ENCODE data around the gene NLRC5. TPM values are rescaled to one million over a fixed set of nuclear protein-coding genes. Genes with fewer than 3 reads are reported as not detected.
"Not testable (repeated sequence)": the region's sequence is repeated elsewhere in the genome, so short reads cannot be mapped to it uniquely, and the experiment has no call there.

NLRC5 gene
- polyA plus RNA-seq, 3 donors = 1.8 to 4.3 (median 3.5) TPM

DNA sequence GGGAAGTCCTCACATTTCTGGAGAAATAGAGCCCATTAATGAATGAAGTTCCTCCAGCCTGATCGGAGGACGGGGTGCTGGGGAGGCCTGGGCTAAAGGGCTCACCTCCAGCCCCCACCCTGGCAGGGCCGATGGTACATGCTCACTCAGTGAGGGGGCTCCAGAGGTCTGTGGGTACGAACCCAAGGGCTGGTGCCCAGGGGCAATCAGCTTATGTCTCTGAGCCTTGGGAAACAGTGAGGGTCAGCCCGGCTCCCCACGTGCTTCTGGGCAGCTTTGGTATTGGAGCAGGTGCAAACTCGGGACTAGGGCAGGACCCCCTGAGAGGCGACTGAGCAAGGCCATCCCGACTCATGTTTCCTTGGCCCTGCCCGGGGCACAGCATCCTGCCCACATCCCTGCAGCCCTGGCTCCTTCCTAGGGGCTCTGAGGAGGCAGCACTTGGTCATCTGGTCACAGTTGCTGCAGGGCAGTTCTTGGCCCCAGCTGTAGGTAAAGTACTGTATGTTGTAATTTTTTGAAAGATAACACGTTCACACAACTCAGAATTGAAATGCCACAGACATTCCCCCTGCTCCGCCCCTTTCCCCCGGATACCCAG is 28.6 kb upstream of the NLRC5 start:
- DNase-seq = no peak

- DNase-seq = peak; percentile 28
These were observed 28.0 kb upstream of the NLRC5 start for GRCh38 chr16:56961386-56961785.

DNA sequence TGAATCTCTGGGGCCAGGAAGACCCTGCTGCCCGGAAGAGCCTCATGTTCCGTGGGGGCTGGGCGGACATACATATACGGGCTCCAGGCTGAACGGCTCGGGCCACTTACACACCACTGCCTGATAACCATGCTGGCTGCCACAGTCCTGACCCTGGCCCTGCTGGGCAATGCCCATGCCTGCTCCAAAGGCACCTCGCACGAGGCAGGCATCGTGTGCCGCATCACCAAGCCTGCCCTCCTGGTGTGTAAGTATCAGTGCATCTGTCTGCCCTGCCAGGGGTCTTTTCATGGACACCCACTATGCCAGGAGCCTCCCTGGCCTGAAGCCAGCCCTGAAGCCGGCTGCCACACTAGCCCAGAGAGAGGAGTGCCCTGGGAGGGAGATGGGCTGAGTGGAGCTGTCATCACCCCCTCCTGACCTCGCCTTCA is 27.5 kb upstream of the NLRC5 start, which contains the start of gene CETP:
CETP (plus strand) TSS at position 100 of the 431 bp plus-strand sequence; CDS start at position 130, 30 bp downstream.
- DNase-seq = no peak

DNA sequence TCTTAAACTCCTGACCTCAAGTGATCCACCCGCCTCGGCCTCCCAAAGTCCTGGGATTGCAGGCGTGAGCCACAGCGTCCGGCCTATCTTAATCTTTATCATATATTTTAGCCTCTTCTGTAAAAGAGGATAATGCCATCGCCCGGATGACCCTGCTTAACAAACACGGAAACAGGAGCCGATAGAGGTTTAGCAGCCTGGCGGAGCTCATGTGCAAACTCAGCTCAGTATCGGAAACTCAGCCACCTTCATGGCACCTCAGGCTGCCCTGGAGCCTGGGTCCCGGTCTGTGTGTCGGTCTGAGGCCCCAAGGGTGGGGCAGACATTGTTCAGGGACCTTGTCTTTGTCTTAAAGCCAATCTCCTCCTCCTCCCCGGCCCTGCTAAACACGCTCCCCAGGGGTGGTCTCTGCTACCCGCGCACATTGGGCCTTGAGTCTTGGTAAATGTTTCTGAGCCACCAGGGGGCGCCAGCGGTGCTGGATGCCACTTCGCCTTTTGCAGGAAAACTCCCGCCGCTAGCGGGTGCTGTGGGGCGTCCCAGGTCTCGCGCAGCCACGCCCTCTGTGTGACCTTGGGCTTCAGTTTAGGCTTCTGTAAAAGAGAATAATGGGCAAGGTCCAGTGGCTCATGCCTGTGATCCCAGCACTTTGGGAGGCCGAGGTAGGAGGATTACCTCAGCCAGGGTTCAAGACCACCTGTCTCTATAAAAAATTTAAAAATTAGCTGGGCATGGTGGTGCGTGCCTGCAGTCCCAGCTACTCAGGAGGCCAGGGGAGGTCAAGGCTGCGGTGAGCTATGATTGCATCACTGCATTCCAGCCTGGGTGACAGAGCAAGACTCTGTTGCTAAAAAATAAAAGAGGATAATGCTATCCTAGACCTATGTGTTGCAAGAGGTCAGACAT is 24.9 kb upstream of the NLRC5 start:
- peak; percentile 74 for DNase-seq

- no peak for DNase-seq
These were observed 23.9 kb upstream of the NLRC5 start for GRCh38 chr16:56965149-56966092.

DNA sequence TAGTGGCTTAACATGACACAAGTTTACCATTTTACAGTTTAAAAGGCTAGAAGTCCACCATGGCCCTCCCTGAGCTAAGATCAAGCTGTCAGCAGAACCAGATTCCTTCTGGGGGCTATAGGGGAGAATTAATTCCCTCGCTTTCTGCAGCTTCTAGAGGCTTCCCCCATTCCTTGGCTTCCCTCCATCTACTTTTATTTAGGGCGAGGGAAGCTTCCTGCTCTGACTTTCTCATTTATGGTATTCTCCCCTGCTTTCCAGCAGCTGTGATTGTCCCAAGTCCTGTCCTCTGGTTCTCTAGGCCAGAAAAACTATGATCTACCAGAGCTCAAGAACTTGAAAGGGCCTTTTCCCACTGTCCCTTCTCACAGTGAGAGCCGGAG is 23.3 kb upstream of the NLRC5 start:
- peak; percentile 62 for DNase-seq

DNA sequence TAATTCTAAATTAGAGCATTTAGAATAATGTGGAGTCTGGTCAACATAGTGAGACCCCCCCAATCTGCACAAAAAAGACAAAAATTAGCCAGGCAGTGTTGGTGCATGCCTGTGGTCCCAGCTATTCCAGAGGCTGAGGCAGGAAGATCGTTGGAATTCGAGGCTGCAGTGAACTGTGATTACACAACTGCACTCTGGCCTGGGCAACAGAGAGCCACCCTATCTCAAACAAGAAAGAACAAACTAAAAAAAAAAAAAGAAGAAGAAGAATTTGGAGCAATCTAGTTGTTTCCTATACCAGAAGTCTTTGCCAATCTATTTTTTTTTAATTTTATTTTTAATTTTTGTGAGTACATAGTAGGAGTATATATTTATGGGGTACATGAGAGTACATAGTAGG is 21.6 kb upstream of the NLRC5 start:
- DNase-seq = no peak

DNA sequence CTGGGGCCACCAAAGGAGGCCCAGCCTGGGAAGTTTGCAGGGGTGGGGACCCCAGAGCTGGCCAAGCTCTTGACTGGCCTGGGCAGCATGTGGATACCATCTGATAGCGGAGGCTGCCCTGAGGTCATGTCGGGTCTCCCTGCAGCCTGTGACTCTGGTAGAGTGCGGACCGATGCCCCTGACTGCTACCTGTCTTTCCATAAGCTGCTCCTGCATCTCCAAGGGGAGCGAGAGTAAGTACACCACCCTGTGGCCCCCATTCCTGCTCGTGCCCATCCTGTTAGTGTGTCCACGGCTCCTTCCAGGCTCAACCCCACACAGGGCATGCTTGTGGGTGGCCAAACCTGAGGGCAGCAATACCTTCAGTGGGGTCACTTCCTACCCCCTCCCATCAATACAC is 19.6 kb upstream of the NLRC5 start:
- DNase-seq = no peak

DNA sequence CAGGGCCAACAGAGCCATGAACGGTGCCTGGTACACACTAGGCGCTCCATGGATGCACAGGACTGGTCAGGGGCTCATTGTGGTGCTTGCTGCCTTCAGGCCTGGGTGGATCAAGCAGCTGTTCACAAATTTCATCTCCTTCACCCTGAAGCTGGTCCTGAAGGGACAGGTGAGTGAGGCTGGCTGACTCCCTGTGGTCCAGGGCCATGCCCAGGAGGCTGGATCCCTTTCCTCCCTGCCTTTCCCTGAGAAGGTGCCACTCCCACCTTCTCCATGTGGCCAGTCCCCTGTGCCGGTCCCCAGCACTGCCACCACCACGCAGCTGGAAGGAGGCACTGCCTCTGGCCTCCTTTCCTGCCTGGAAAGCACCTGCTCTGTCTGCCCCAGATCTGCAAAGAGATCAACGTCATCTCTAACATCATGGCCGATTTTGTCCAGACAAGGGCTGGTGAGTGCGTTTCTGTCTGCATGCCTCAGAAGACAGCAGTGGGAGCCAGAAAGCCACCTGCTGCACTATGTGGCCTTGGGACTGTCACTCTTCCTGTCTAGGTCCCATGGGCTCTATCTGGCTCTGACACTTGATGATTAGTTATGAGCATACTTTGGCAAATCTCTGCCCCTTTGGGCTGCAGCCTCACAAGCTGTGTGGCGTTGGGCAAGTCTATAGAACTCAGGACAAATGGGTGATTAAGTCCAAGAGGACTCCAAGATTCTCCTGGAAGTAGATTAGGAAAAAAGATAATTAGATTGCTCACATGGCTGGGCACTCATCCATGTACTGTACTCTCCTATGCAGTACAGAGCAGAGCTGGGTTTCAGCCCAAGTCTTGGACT is 18.2 kb upstream of the NLRC5 start:
- no peak for DNase-seq

GRCh38 chr16:56971768-56972043 is 17.7 kb upstream of the NLRC5 start:
- DNase-seq = no peak

DNA sequence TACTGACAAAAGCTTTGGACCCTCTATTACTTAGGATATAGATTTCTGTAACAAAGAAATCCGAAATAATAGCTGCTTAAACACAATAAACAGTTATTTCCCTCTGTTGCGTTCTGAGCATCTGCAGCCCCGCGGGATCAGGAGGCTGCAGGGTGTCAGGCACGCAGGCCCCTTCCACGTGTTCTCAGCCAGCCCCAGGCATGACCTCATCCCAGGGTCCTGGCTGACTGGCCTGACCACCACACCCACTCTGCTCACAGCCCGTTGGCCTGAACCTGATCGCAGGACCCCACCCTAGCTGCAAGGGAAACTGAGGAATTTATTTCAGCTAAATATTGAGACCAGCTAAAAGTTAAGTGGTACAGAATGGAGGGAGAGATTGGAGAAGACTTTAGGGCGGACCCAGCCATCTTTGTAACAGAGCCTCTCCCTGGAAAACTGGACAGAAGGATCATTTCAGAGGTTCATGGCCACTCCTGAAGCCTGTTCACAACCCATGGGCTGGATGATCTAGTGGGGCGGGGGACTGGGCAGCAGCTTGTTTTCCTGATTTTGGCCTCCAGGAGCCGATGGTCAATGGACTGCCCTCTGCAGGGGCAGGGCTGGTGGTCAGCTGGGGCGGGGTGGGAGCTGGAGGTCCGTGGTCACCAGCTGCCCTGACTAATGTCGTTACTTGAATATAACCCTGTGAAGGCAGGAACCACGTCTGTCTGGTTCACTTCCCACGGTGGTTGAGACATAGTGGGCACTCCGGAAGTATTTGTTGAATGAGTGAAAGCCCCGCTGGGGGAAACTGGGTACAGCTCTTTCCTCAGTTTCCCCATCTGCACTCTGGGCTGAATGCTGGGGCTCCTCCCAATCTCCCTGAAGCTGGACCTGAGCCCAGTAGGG is 16.7 kb upstream of the NLRC5 start:
- no peak for DNase-seq

- DNase-seq = no peak
These were observed 16.1 kb upstream of the NLRC5 start for GRCh38 chr16:56973294-56973689.

- not testable (repeated sequence) for DNase-seq
These were observed 15.5 kb upstream of the NLRC5 start for GRCh38 chr16:56973899-56974298.

GRCh38 chr16:56974549-56975300 is 14.6 kb upstream of the NLRC5 start:
- no peak for DNase-seq

GRCh38 chr16:56975714-56976113 is 13.6 kb upstream of the NLRC5 start:
- no peak for DNase-seq

- no peak for DNase-seq
These were observed 12.1 kb upstream of the NLRC5 start for GRCh38 chr16:56977216-56977615.

- DNase-seq = no peak
These were observed 11.4 kb upstream of the NLRC5 start for GRCh38 chr16:56977823-56978430.

DNA sequence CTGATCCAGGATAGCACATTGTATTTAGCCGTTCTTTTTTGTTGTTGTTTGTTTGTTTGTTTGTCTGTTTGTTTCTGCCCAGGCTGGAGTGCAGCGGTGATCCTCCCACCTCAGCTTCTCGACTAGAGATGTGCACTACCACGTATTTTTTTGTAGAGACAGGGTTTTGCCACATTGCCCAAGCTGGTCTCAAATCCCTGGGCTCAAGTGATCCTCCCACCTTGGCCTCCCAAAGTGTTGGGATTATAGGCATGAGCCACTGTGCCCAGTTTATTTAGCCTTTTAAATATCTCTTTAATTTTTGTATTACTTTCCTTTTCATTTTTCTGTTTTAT is 9.2 kb upstream of the NLRC5 start:
- no peak for DNase-seq
